IMR-90 (cell line): ENCODE measurements around the gene SLC7A6OS.

ENCODE experiments used
- CTCF ChIP-seq: conservative IDR thresholded peaks from 2 replicates; pipeline ENCODE4 v1.5.1; 2012; ENCODE audit warnings: mild to moderate bottlenecking, low read depth, low read length, improper control_type of control experiment
- ELK1 ChIP-seq: fragments of 150-350 bp; IDR thresholded peaks from 2 replicates; pipeline ENCODE4 v1.6.1; 2016; ENCODE audit warnings: low read depth, mild to moderate bottlenecking, low read length, moderate library complexity, borderline replicate concordance
- MAZ ChIP-seq: IDR thresholded peaks from 2 replicates; pipeline ENCODE4 v1.6.1; 2012; ENCODE audit warnings: low read depth, mild to moderate bottlenecking, low read length, improper control_type of control experiment, moderate library complexity, borderline replicate concordance
- MXI1 ChIP-seq: IDR thresholded peaks from 2 replicates; pipeline ENCODE4 v1.6.1; 2012; ENCODE audit warnings: low read depth, mild to moderate bottlenecking, low read length, moderate library complexity, borderline replicate concordance
- POLR2A ChIP-seq: IDR thresholded peaks from 2 replicates; pipeline ENCODE4 v1.6.1; 2012; ENCODE audit warnings: mild to moderate bottlenecking, low read depth, low read length
- RAD21 ChIP-seq: IDR thresholded peaks from 2 replicates; pipeline ENCODE4 v1.6.1; 2012; ENCODE audit warnings: low read length, improper control_type of control experiment
- USF2 ChIP-seq: fragments of 150-350 bp; IDR thresholded peaks from 2 replicates; pipeline ENCODE4 v1.6.1; 2017; ENCODE audit warnings: mild to moderate bottlenecking, antibody characterized with exemption, low read length, low read depth

GRCh38 chr16:68284847-68285246 is 25.9 kb downstream of the SLC7A6OS start:
- TF ChIP-seq RAD21 (no peak), USF2 (no peak), ELK1 (no peak), MXI1 (no peak), CTCF (no peak), MAZ (no peak), POLR2A (no peak)
